ENCODE measurements around the gene DNAAF5.
A peak's percentile ranks its signal among the peaks of the same experiment; 100 is the strongest.

DNAAF5 gene

GRCh38 chr7:726084-726853 is at the start of gene DNAAF5:
TSS of gene DNAAF5 (plus strand) at chr7:726699. CDS start at chr7:726721, 22 bp downstream.
- peak; percentile 40 to 80 (median 69) for DNase-seq (ENCODE audit: low read depth in 3 of 3, low spot score in 1 of 3)

GRCh38 chr7:676972-677385 is 49.5 kb upstream of the DNAAF5 start:
- DNase-seq (ENCODE audit: low read depth in 3 of 3, low spot score in 1 of 3) = no peak

GRCh38 chr7:680411-681127 is 45.9 kb upstream of the DNAAF5 start:
- DNase-seq (ENCODE audit: low read depth in 3 of 3, low spot score in 1 of 3) = no peak

GRCh38 chr7:681551-682307 is 44.8 kb upstream of the DNAAF5 start:
- DNase-seq (ENCODE audit: low read depth in 3 of 3, low spot score in 1 of 3) = no peak

GRCh38 chr7:682810-683209 is 43.7 kb upstream of the DNAAF5 start:
- DNase-seq (ENCODE audit: low read depth in 3 of 3, low spot score in 1 of 3) = no peak

- no peak for DNase-seq (ENCODE audit: low read depth in 3 of 3, low spot score in 1 of 3)
These were observed 42.8 kb upstream of the DNAAF5 start for GRCh38 chr7:683526-684205.

GRCh38 chr7:684416-684815 is 42.1 kb upstream of the DNAAF5 start:
- DNase-seq (ENCODE audit: low read depth in 3 of 3, low spot score in 1 of 3) = no peak

GRCh38 chr7:685540-685939 is 41.0 kb upstream of the DNAAF5 start:
- no peak for DNase-seq (ENCODE audit: low read depth in 3 of 3, low spot score in 1 of 3)

GRCh38 chr7:690478-691360 is 35.8 kb upstream of the DNAAF5 start:
- no peak for DNase-seq (ENCODE audit: low read depth in 3 of 3, low spot score in 1 of 3)

- no peak for DNase-seq (ENCODE audit: low read depth in 3 of 3, low spot score in 1 of 3)
These were observed 35.0 kb upstream of the DNAAF5 start for GRCh38 chr7:691361-692045.

- DNase-seq (ENCODE audit: low read depth in 3 of 3, low spot score in 1 of 3) = no peak
These were observed 33.2 kb upstream of the DNAAF5 start for GRCh38 chr7:693280-693679.

GRCh38 chr7:696426-696811 is 30.1 kb upstream of the DNAAF5 start:
- no peak for DNase-seq (ENCODE audit: low read depth in 3 of 3, low spot score in 1 of 3)

GRCh38 chr7:696812-697551 is 29.5 kb upstream of the DNAAF5 start:
- no peak for DNase-seq (ENCODE audit: low read depth in 3 of 3, low spot score in 1 of 3)

GRCh38 chr7:698515-699475 is 27.7 kb upstream of the DNAAF5 start:
- no peak for DNase-seq (ENCODE audit: low read depth in 3 of 3, low spot score in 1 of 3)

- no peak for DNase-seq (ENCODE audit: low read depth in 3 of 3, low spot score in 1 of 3)
These were observed 26.9 kb upstream of the DNAAF5 start for GRCh38 chr7:699476-700170.

- DNase-seq (ENCODE audit: low read depth in 3 of 3, low spot score in 1 of 3) = no peak
These were observed 25.3 kb upstream of the DNAAF5 start for GRCh38 chr7:701086-701671.

GRCh38 chr7:703049-703448 is 23.4 kb upstream of the DNAAF5 start:
- no peak for DNase-seq (ENCODE audit: low read depth in 3 of 3, low spot score in 1 of 3)

Data from stimulated activated CD4-positive, alpha-beta T cell treated with anti-CD3 and anti-CD28 coated beads, TNF-alpha, amount 100 ng/mL, for 1 hour (primary cell).